ELF-1 (cell line): ENCODE measurements around the gene SLC4A1.

Experiments
- DNase-seq: peaks from one replicate; pipeline ENCODE4 v3.0.0-alpha.2; 2016; ENCODE audit warnings: low read depth, low spot score

SLC4A1 gene

DNA sequence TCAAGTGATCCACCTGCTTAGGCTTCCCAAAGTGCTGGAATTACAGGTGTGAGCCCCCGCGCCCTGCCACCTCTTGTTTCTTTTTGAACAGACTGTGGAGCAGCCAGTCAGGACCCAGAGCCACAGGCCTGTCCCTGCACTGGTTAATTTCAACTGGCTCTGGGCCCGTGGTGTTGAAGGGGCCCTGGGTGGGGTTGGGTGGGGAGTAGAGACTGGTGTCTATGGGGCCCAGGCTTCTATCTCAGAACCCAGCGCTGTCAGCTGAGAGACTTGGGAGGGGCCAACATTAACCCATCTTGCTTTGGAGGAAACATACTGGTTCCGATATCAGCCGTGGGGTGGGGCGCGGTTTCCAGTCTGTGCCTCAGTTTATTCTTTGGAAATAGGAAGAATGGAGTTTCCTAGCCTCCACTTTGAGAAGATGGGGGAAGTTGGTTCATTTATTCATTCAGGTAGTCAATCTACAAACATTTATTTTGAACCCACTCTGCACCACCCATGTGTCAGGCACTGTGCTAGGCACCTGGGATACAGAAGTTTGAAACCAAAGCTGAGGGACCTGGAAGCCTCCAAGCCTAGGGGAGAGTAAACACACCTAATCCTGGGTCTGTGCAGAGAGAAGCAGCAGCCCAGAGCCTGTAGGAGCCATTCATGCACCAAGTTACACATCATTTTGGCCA is 15.5 kb upstream of the SLC4A1 start:
- DNase-seq = no peak

GRCh38 chr17:44282264-44282663 is 14.3 kb upstream of the SLC4A1 start:
- no peak for DNase-seq

DNA sequence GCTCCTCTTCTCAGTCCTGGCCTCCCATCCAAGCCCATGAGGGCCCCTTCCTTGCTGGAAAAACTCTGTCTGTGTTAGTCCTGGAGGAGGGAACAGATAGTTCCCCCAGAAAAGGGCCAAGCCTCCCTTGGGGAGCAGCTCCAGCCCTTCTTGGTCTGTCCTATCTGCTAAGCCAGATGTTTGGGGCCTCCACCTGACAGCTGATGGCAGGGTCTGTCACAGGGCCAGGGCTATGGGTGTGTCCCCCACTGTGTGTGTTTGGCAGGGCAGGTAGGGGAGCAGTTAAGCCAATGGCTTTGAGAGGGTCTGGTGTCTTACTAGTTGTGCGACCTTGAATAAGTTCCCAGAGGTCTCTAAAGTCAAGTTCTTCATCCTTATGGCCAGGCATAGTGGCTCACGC is 13.6 kb upstream of the SLC4A1 start:
- DNase-seq = no peak

- no peak for DNase-seq
Observed at GRCh38 chr17:44280392-44280937, 12.5 kb upstream of the SLC4A1 start.

DNA sequence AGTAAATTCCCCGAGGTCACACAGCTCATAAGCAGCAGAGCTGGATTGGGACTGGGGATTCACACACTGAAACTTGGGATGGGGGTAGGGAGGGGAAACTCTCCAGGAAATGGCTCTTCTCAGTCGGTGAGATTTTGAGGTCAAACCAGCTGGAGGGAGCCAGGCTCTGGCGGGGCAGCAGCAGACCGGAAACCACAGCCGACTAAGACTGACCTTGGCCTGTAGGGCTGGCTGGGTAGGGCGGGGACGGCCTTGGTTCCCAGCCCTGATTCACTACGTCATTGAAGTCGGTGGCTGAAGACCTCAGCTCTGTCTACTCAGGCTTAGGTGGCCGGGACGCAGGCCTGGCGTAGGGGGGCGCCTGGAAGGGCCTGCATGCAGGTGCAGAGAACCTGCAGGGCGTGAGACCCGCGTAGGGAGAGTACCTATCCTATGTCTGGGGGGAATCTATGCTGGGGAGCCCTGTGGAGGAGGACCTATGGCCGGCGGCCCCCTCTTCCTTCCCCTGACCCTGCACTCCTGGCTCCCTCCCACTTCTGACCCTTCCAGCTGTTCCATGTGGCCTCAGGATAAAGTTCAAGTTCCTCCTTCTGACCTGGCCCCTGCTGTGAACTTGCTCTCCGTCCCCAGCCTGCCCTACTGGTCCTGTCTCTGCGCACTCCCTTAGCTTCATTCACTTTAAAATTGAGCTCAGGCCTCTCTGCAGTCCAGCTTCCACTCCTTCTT is 11.9 kb upstream of the SLC4A1 start:
- DNase-seq = peak; percentile 70

DNA sequence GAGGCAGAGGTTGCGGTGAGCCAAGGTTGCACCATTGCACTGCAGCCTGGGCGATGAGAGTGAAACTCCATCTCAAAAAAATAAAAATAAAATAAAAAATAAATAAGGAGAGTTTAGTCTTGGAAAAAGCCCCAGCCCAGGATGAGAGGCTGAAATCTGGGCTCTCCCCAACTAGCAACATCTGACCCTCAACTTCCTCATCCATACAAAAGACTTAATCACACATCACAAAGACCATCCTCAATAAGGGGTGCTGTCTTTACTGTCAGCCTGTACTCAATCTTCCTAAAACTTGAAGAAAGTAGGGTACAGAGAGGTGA is 11.4 kb upstream of the SLC4A1 start:
- no peak for DNase-seq

- no peak for DNase-seq
Observed at GRCh38 chr17:44277976-44278375, 10.0 kb upstream of the SLC4A1 start.

DNA sequence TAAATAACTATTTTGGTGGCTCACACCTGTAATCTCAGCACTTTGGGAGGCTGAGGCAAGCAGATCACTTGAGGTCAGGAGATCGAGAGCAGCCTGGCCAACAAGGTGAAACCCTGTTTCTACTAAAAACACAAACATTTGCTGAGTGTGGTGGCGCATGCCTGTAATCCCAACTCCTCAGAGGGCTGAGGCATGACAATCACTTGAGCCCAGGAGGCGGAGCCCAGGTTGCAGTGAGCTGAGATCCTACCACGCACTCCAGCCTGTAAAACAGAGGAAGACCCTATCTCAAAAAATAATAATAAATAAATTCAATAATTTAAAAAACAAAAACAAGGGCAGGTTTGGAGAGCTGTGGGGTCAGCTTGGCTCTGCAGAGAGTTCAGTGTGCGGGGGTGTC is 5.7 kb upstream of the SLC4A1 start:
- DNase-seq = no peak

DNA sequence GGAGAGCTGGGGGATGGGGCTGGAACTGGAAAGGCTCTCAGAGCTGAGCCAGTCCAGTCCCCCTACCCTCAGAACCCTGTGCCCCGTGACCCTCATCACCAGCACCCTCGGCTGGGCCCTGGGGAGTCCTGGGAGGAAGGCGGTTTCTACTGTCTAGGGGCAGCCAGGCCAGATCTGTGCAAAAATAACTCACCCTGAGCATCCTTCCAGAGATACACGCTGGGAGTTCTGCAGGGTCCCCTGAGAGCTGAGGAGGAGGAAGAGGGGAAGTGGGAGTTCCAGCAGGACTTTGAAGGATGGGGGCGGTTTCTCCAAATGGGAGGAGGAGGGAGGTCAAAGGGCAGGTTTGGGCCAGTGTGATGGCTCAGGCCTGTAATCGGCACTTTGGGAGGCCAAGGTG is 5.0 kb upstream of the SLC4A1 start:
- no peak for DNase-seq

DNA sequence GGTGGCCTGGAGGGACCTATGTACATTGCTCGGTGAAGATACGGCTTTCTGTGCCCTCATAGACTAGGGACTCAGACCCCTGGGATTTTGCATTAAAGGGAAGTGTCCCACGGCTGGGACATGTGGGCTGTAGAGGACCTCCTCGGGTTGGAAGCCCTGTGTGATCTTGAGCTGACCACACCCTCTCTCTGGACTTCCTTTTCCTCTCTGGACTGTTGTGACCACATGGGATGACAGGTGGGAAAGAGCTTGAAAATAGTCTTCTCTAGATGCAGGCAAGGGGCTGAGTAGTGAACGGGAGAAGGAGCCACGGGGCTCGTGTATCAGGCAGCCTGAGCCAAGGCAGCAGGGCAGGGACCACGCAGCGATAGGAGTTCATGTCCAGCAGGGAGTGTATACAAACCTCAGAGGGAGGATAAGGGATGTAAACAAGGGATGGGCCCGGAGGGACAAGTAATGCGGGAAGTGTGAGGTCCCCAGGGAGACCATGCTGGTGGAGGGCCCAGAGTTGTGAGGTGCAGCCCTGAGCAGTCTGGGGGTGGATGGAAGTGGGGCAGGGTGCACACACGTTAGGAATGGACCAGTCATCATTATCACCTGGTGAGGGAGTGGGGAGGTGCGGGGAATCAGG is 4.5 kb upstream of the SLC4A1 start:
- DNase-seq = no peak

DNA sequence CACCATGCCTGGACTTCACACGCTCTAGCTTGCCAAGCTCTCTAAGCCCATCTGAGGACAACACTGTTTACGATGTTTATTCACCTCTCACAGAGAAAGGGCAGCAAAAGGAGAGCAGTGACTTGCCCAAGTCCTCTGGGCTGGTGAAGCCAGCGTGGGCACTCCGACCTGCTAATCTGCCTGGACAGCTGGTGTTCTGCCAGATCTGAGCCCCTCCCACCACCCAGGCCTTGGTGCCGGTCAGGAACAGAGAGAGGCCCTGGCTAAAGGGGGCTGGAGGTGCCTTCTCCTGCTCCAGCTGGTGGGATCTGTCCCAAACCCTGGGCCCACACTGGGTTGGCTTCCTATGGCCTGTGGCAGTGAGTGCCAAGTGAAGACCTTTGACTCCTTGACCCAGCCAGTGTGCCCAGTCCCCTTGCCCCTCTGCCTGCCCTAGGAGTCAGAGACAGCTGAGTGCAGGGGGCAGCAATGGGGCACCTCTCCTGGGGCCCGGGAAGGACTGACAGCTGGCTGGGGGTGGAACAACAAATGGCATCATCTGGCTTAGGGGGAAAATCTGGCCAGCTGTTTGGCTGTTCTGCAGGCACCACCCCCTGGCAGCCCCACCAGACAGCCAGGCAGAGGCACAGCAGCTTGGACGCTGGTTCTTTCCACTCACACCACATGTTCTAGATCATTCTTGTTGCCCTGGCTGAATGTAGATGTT is 1.8 kb upstream of the SLC4A1 start:
- DNase-seq = no peak

DNA sequence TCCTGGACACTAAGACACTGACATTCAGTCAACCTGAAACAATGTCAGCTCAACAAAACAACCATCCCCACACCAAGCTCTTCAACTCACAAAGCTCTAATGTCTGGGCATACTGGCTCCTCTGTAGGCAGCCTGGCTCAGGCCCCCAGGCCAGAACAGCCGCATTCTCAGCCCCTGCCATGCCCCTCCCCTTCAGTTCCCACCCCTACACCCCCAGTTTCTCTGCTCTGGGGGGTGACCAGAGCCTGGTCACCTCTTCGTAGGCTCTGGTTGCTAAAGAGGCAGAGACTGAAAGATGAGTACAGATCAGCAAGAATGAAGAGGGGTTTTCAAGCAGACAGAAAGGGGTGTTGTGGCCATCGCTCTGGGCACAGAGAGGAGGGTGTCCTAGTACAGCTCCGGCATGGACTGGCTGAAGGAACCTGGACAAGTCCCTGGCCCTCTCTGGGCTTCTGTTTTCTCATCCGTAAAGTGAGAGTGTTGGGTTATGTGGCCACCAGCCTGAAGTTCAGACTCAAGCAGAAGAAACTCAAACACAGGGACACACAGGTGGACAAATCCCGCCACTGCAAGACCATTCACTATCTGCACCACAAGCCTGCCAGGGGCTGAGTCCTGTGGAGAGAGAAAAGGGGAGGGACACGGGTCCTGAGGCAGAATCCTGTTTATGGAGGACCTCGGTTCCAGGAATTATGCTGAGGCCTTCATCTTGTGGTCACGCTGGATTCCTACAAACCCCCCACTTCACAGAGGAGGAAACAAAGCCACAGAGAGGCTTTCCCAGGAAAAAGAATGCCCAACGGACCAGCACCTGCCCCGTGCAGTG is 987 bp upstream of the SLC4A1 start:
- DNase-seq = no peak

DNA sequence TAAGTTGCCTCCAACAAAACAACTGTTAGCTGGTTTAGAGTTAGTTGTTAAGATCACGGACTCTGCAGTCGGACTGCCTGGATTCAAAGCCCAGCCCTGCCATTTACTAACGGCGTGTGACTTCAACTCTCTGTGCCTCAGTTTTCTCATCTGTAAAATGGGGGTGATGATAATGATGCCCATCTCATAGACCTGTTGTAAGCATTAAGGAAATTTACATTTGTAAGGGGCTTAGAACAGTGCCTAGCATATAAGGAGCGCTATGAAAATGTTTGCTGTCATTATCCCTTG is 825 bp downstream of the SLC4A1 start:
- DNase-seq = no peak

- DNase-seq = no peak
Observed at GRCh38 chr17:44266402-44267164, 1.4 kb downstream of the SLC4A1 start.

- DNase-seq = no peak
Observed at GRCh38 chr17:44263345-44263902, 4.5 kb downstream of the SLC4A1 start.

DNA sequence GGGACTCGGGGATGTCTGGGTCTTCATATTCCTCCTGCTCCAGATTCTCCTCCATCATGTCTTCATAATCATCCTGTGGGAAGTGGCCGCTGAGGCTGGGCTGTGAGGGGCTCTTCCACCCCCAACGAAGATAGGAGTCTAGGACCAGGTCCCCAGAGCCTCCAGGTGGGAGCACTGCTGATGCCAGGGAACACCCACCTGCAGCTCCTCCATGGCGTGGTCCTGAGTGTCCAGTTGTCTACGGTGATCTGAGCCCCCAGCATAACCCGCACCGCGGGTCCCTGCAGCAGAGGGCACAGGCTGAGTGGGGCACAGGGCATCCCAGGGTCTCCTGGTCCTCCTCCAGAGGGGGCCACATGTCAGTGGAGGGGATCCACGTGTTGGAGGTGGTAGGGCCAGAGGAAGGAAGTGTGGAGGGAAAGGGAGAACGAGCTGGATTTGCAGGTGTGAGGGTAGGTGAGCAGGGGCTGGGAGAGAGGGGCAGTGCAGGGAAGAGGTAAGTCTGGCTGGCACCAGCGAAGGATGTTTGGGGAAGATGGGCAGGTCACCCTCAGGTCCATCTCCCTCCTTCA is 5.2 kb downstream of the SLC4A1 start:
- DNase-seq = no peak

GRCh38 chr17:44260296-44260695 is 7.6 kb downstream of the SLC4A1 start:
- DNase-seq = no peak

DNA sequence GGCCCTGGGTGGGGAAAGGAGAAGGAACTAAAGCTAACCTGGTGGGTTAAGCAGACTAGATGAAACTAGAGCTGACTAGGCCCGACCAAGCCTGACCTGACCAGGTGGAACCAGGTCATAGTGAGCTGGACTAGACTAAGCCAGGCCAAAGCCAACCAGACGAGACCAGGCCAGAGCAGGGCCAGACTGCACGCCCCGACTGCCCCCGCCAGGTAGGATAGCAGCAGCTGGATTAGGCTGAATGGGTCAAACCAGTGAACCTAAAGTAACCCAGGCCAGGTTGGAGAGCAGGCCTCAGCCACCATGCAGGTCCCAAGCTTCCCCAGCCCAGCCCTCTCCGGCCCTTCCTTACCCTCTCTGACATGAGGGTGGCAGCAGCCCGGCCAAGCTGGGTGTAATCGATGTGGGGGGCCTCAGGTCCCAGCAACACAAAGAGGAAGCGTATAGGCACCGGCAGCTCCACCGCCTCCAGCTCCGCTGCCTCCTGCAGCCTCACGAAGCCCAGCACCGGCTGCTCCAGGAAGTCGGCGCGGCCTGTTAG is 9.1 kb downstream of the SLC4A1 start:
- no peak for DNase-seq

GRCh38 chr17:44257815-44258760 is 9.8 kb downstream of the SLC4A1 start:
- no peak for DNase-seq
